GM10266 (cell line): ENCODE results near the gene BDH2.

ENCODE experiments used
- DNase-seq: peaks from one replicate; pipeline ENCODE4 v3.0.0; 2012; ENCODE audit errors: extremely low spot score
- CTCF ChIP-seq: IDR thresholded peaks from 2 replicates; pipeline ENCODE4 v1.5.1; 2012; ENCODE audit warnings: mild to moderate bottlenecking, low read depth; ENCODE audit not compliant: control insufficient read depth, insufficient read depth; ENCODE audit errors: missing control alignments

The BDH2 gene

GRCh38 chr4:103098341-103098740, 1.3 kb downstream of the BDH2 start:
- no peak for DNase-seq
- no peak for TF ChIP-seq CTCF

- no peak for DNase-seq
- no peak for TF ChIP-seq CTCF
Measured at GRCh38 chr4:103097112-103097511, 2.5 kb downstream of the BDH2 start.

- TF ChIP-seq CTCF: no peak
- no peak for DNase-seq
Measured at GRCh38 chr4:103095080-103095479, 4.6 kb downstream of the BDH2 start.

GRCh38 chr4:103092245-103092644, 7.4 kb downstream of the BDH2 start:
- no peak for TF ChIP-seq CTCF
- DNase-seq: no peak

GRCh38 chr4:103091601-103092223, 7.9 kb downstream of the BDH2 start:
- TF ChIP-seq CTCF: peak; percentile 67
- DNase-seq: peak; percentile 31

- TF ChIP-seq CTCF: no peak
- no peak for DNase-seq
Measured at GRCh38 chr4:103089481-103089880, 10.2 kb downstream of the BDH2 start.

- no peak for DNase-seq
- TF ChIP-seq CTCF: no peak
Measured at GRCh38 chr4:103086551-103086950, 13.1 kb downstream of the BDH2 start.
